NCI-H748 (cell line): Measurements from ENCODE around the gene HIVEP3.

Experiments used
- DNase-seq: peaks from one replicate; lab custom pipeline; 2025; ENCODE audit not compliant: unreplicated experiment; lab: John Stamatoyannopoulos, UW

The HIVEP3 gene

GRCh38 chr1:41542196-41542930 lies 376.4 kb downstream of the HIVEP3 start:
- DNase-seq = no peak

- no peak for DNase-seq
Measured at GRCh38 chr1:41541592-41541952, 377.1 kb downstream of the HIVEP3 start.

- DNase-seq = no peak
Measured at GRCh38 chr1:41540886-41541591, 377.7 kb downstream of the HIVEP3 start.

GRCh38 chr1:41539999-41540398 lies 378.7 kb downstream of the HIVEP3 start:
- DNase-seq = no peak

GRCh38 chr1:41539418-41539805 lies 379.3 kb downstream of the HIVEP3 start:
- no peak for DNase-seq

- no peak for DNase-seq
Measured at GRCh38 chr1:41538741-41539417, 379.8 kb downstream of the HIVEP3 start.

GRCh38 chr1:41537788-41538351 lies 380.9 kb downstream of the HIVEP3 start:
- DNase-seq = peak; percentile 89

GRCh38 chr1:41537251-41537650 lies 381.5 kb downstream of the HIVEP3 start:
- DNase-seq = no peak

GRCh38 chr1:41536361-41536802 lies 382.3 kb downstream of the HIVEP3 start:
- DNase-seq = no peak

- DNase-seq = no peak
Measured at GRCh38 chr1:41535716-41536115, 383.0 kb downstream of the HIVEP3 start.

- DNase-seq = no peak
Measured at GRCh38 chr1:41535276-41535675, 383.4 kb downstream of the HIVEP3 start.

- DNase-seq = no peak
Measured at GRCh38 chr1:41534181-41535076, 384.3 kb downstream of the HIVEP3 start.

- DNase-seq = no peak
Measured at GRCh38 chr1:41533731-41534080, 385.0 kb downstream of the HIVEP3 start.

GRCh38 chr1:41533016-41533730 lies 385.5 kb downstream of the HIVEP3 start:
- no peak for DNase-seq

GRCh38 chr1:41532206-41532975 lies 386.3 kb downstream of the HIVEP3 start:
- no peak for DNase-seq

- DNase-seq = no peak
Measured at GRCh38 chr1:41530411-41530810, 388.3 kb downstream of the HIVEP3 start.

GRCh38 chr1:41529621-41530395 lies 388.9 kb downstream of the HIVEP3 start:
- no peak for DNase-seq

- DNase-seq = no peak
Measured at GRCh38 chr1:41528726-41529605, 389.8 kb downstream of the HIVEP3 start.
